Stimulated activated CD8-positive, alpha-beta memory T cell treated with anti-CD3 and anti-CD28 coated beads, Interleukin-4, amount 100 ng/mL, for 4 hours (primary cell): ENCODE data around the gene CDH11.

Experiments
- DNase-seq, 2 donors: peaks; one replicate each; pipeline ENCODE4 v3.0.0-alpha.2; 2020; ENCODE audit warnings: low read depth in 2 of 2, low spot score in 1 of 2

Gene CDH11

DNA sequence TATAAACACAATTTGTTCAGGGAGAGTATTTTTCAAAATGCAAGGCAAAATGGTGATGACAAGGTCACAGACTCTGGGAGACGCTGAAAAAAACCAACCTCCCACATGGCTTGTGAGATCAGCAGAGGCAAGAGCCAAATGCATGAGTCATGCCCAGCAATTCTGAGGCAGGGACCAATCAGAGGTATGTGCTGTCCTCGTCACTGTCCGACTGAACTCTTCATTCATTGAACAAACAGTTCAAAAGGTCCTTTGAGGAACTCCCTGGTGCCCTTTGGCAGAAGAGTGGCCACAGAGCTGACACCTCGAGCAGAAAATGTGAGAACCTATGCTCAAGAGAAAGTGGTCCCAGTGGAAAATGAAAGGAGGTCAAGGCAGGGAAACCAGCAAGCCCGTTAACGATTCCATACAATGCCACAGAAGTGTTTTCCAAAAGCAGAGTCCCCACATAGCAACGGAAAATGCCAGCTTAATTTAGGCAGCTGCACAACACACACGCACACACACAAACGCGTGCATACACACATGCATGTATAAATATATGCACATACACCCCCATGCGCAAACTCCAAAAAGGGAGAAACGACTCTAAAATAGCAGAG is 50.9 kb downstream of the CDH11 start:
- no peak for DNase-seq

DNA sequence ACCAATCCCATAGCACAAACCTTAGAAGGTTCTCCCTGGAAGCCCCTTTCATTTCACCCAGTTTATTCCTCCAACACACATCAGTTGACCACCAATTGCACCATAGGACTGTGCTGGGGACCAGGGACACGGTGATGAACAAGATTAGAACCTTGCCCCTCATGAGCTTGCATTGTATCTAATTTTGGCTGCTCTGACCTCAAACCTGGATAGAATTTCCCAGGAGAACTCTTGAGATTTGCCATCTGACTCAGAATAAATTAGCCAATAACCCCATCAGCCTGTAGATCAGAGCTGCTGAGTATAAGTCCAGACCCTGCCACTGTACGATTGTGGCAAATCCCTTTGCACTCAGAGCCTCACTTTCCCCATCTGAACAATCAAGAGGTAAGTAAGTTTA is 52.1 kb downstream of the CDH11 start:
- DNase-seq: no peak

DNA sequence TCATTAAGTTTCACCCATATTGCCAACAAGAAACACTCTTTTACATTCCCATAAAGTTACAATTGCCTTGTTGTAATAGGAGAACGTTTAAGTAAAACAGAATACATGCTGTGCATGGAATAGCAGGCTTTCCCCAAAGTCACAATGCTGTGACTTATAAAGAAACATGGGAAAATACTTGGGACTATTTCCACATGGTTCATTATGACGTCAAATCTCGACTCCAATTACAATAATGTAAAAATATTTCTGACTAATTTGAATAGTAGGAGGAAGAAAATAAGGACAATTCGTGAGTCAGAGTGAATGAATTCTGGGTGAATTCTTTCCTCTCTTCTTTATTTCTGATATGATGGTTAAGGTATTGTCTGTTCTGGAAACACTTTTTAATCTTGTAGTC is 52.8 kb downstream of the CDH11 start:
- DNase-seq: no peak

DNA sequence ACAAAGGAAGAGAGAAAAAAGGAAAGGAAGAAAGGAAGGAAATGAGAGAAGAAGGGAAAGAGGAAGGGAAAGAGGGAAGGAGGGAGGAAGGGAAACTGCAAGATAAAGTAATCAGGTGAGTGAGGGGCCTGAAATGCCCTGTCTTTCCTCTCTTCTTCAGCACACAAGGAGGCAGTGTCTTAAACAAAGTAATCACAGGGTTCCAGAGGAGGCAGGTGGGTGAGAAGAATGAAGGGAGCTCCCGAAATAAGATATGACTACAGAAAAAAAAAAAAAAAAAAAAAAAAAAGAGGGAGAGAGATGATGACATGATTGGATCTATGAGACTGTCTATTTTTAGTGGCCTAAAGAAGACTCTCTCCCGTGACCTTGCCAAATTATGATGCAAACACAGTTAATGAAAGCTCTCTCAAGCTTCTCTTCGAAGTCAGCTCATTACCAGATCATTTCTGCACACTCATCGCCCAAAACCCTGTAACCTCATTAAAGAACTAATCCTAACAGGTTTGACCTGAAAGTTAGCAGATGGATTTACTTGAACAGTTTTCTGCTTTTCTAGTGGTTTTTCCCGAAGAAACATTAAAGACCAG is 53.6 kb downstream of the CDH11 start:
- no peak for DNase-seq

DNA sequence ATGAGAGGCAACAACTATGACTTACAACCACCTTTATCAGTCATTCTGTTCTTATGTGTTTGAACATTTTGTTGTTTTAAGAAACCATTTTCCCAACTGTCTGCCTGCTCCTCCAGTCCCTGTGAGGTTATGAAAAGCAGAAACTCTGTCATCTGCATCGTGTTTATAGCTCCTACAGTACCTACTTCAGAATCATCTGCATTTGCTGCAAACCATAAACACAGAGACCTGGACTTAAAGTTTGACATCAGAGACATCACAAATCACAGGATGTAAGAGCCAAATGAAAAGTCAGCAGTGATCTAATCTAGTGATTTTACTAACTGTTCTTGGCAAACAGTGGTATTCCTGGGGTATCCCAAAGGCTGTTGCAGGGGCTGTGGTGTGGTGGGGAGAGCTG is 55.2 kb downstream of the CDH11 start:
- DNase-seq: no peak

DNA sequence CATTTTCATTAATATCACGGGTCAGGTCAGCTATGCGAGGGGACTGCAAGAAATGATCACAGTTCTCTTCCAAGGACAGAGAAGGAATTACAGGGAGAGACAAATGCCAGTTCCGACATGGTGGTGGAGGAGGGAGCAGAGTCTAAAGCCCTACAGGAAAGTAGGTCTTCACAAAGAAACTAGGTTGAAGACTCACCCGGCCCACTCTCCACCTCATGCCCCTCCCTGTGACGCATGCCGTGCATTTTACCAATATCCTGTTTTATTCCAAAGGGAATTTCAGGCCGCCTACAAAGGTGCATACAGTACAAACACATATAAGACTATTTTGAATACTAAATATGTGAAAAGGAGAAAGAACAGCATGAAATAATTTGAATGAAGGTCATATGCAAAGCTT is 56.8 kb downstream of the CDH11 start:
- no peak for DNase-seq

DNA sequence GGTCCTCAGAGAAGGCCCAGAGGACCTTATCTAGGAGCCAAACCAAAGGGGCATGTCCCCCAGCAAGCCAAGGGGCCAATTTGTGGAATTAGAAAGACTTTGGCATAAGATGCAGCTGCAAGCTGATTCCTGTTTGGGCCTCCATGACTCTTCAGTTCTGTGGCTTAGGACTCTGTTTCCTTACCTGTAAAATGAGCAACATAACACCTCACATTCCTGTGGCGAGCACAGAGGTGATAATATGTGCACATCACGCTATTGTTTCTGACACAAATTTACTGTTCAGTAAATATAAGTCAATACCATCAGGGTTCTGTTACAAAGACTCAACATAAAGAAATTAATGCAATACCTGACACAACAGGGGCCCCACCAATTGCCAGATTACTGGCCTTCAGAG is 57.7 kb downstream of the CDH11 start:
- DNase-seq: no peak

DNA sequence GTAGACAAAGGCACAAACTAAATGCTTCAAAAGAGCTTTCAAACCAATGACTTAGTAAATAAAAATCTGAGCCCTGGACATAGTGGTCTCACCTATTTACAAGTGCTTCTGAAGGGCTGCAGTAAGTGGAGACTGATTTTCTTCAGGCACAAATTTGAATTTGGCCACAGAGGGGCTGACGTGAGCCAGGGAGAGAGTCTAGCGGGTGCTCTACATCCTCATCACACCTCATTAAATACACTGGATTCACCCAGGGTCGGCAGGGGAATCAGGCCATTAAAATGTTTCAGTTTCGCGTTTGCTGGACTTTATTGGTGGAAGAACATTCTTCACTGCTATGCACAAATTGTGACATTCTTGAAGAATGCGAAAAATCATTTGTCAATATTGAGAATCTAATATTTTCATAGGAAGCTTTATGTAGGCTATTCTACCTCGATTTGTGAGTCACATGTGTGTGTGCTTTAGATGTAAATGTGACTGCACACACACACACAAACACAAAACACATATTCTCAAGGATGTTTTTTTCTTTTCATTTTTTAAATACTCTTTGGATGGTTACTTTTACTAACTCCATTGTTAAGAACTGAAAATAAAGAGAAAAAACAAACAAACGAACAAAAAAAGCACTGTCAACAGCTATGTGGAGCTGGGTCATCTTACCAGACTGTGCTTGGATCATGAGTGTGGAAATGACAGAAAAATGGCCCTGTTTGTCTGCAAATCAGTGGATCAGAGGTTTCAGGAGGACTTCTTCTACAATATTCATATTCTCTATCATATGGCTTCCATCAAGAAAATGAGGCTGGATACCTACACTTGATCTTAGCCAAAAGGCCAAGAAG is 58.9 kb downstream of the CDH11 start:
- DNase-seq: no peak

DNA sequence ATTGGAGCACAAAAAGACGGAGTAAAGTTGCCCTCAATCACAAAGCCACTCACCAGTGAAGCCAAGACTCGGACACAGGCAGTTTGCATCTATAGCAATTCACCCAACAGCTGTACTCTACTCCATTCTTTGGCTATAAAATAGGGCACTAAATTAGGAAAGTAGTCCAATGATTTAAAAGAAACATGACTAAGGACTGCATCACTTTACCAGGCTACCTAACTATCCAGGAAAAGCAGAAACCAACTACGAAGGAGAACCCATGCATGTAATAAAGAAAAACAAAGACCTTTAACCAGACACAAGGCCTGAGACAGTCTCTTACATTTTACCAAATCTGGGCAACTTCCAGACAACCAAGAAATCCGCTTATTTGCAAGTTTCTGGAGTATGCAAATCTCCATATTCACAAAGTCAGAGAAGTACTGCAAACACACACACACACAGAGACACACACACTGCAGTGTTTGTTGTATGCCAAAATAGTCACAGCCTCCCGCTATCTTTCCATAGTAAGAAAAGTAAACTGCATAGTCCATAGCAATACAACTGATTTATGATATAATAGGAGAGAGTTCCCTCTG is 59.8 kb downstream of the CDH11 start:
- no peak for DNase-seq

DNA sequence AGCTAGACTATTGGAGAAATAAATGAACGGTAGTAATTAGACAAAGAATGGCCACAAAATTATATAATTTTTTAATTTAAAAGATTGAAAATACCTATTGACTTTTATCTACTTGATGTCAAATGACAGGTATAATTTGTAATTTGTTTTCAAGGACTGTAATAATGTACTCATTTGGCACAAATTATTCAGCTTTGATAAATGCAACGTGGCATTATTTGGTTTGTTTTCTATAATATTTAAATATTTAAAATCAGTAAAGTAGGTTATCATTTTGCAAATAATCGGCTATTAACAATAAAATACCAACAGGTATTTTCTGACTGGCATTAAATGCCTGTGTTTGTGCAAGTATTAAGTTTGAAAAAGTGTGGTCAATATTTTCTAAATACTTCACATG is 60.6 kb downstream of the CDH11 start:
- no peak for DNase-seq

DNA sequence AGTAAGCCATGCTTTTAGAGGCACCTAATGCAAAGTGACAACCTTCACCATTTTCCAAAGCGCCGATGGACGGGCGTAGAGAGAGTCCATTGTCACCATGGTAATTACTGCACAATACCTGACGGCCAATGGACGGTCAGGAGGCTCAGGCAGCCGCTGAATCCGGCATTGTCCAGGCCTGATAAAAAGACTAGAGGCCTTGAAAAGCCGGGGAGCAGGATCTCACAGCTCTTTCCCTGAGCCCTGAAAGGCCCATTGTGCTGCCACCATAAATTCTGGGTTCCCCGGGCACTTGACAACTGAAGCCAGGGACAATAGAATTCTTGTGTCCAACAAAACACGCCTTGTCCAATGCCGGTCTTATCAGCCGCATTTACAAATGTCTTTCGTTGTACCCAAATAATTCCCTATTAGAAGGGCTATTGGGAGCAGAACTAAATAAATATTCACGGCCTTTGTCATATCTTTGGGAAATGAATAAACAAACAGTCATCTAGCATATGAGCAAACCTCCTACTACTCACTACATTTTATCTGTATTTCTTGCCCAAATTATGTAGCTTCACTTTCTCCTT is 62.4 kb downstream of the CDH11 start:
- DNase-seq: no peak

DNA sequence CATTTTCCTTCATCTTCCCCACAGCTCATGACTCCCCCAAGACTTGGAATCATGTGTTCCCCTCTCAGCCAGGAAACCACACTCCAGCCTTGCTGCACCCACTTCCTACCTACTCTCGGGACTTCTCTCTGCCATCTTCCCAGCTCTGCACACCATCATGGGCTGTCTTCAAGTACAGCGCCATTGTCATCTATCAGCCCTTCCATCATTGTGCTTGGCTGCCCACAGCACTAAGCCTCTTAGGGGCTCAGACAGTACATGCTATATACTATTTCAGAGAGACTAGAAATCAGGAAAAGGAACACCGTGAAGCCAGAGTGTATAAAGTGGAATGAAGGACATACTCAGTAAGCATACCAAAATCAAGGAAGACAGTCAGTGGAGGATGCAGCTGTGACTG is 64.7 kb downstream of the CDH11 start:
- DNase-seq: no peak

DNA sequence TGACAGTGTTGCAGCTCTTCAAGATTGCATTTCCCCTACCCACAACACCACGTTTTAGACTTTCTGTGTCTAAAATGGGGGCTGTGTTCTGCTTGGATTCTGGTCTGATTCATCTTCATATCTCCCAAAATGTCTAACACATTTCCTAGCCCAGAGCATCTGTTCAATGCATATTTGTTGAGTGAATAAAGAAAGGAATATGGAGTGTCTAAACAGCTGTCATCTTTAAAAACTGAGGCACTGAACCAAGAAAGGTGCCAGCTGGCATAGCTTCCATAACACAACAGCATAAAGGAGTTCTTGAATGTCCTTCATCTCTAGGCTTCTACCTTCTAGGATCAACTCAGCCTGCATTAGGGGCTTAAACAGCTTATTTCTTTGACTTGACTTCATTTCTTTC is 67.4 kb downstream of the CDH11 start:
- no peak for DNase-seq

DNA sequence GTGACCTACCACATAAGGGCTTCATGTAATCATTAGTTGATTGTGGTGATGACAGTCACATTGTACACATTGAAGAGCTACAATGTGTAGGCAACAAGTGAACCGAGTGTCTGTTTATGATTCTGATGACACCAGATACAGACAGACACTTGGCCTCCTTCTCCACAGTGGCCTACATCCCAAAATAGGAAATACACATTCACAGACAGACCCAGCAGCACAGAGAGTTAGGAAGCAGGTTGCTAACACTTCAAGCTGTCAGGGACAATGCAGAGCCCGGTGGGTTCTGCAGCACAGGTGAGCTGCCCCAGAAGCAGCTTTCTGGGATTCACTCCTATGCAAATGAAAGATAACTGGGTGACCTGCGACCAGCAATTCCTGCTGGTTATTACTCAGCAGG is 72.2 kb downstream of the CDH11 start:
- no peak for DNase-seq

DNA sequence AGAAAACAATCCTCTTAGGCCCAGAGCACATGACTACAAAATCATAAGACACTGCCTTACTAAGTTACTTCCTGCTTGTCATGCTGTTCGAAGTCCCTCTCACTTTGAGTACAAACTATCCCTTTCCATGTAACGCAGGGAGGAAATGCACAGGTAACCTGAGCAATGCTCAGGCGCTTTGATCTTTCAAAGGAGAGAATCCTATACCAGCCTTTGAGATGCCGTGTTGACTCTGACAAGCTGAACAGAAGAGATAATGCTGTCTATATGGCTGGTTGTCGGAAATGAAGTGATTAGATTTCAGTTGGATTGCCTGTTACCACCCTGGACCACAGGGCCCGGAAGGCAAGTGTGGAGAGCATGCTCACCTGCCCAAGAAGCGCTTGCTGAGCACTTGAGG is 75.9 kb downstream of the CDH11 start:
- DNase-seq: no peak

DNA sequence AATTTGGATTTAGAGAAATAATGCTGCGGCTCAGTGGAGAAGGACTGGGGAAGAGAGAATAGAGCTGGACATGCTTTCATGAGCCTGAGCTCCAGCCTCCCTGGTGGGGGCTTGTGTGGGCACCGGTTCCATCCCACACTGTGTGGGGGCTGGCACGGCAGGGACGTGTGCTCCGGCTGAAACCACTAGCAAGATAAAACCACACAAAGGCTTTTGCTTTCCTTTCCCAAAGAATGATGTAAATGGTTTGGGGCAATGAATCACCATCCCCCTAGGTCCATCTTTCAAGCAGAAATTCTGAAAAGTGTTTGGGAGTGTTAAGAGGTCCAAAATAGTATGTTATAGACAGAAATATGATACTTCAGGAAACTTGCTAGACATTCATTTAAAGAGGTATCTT is 77.0 kb downstream of the CDH11 start:
- DNase-seq: no peak

DNA sequence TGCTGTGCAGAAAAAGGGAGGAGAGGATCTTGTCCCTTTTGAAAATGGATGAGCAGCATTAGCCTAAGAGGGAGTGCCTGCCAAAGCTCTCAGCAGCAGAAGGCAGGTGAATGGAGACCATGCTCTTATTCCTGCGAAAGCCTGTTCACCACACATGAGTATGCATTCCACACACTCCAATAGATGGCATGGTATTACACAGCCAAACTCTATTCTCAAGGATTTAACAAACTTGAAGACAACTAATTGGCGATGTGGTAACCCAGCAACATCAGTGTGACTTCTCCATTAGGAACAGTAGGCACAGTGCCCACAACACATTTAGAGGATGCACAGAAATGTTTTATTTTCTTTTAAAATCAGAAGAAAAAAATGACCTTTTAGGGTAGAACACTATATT is 77.8 kb downstream of the CDH11 start:
- DNase-seq: no peak

DNA sequence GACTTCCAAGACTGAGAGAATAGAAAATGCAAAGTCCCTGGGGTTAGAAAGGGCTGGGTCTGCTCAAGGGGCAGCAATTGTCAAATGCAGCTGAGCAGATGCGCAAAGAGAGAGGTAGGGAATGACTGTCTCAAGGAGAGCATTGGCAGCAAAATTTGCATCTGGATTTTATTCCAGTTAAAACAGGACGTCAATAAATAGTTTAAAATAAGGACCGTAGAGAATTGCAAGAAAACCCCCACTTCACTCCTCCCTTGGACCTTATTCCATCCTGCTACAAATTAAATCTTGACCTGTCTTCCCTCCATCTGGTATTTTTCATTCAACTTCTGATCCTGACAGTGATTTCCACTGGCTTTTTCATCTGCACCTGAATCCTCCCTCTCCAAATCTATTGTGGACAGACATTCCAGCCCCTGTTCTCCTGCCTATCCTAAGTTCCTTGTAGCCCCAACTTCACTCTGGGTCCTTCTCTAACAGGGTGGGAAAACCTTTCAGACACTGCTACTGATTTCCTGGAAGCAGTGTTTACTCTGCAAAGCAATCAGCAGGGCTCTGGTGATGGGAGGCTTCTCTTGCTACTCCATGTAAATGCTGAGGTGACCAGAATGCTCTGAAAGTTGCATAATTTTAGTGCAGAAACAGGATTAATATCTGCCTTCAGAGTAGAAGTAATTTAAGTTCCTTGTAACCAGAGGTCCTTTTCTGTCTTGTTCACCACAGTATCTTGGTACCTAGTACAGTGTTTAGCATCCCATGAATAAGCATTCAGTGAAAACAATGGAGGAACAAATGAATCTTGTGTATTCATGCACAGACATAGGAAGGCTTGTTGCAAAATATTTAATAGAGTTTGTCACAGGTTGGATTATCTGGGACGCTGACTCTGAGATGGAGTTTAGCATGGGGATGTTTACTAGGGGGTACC is 79.2 kb downstream of the CDH11 start:
- DNase-seq: no peak

DNA sequence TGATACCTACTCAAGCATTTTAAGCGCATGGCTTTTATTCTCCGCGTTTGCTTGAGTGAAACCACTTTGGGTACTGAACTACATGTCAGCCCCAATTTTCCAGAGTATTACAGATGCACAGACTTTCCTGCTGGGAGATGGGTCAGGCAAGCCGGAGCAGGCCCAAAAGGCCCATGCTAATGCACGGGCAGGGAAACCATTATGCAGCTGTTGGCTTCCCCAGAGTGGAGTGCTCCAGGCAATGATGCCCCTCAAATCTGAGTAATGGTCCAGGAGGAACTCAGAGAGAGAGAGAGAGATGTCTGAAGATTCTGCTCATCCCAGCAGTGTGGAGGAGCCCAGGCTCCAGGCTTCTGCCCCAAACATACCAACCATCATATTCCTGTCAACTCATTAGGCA is 80.2 kb downstream of the CDH11 start:
- no peak for DNase-seq

DNA sequence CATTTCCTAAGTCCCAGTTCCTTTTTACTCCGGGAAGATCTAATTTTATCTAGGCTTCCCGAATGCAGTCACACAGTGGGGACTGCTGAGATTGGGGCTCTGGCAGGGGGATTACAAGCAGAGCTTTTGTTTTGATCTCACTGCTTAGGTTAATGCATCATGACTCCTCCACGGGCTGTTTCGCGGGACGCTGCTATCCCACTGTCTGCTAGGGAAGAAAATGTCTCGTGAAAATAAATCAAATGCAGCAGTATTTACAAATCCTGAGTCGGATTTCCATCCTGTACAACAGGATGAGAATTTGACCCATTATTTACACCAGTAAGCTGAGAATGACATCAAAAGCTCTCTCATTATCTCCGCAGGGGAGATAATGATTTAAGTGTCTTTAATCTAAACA is 83.8 kb downstream of the CDH11 start:
- DNase-seq: no peak

DNA sequence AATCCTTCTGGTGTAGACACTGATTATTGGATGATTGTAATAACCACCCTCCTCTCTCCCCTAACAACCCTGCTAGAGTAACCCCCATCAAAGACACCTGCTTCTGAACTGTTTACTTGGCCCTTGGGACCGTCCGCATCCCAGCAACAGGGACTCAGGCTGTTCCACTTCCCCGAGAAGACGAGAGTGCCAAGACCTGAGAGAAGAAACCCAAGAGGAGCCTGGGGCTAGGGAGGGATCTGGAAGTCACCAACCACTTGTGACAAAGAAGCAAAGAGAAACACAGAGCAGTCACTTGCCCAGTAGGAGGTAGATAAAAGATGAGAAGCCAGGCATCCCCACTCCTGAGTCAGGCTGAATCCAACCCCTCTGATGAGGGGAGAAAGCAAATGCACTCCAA is 84.3 kb downstream of the CDH11 start:
- DNase-seq: no peak
